ENCODE data around the gene SLIT2. TPM values are rescaled to one million over a fixed set of nuclear protein-coding genes. Genes with fewer than 3 reads are reported as not detected.

The SLIT2 gene
- total and polyA plus RNA-seq, 8 donors = 0.68 to 9.1 (median 1.4) TPM

GRCh38 chr4:20287246-20287645, 35.5 kb downstream of the SLIT2 start:
- 87 to 100% methylated on average over 2 of the region's 2 CpGs for WGBS, 2 donors
- TF ChIP-seq CTCF (IDR thresholded peaks at IDR 0.05) = no peak
- Histone ChIP-seq H3K4me3 (no peak overlapping the region), H3K27ac (no peak overlapping the region), H3K27me3 (no peaks in the 10 kb centered on the region), H3K9me3 (no peaks in the 10 kb centered on the region), H3K36me3 (no peaks in the 10 kb centered on the region), H3K4me1 (no peaks in the 10 kb centered on the region)
- ATAC-seq (no peak), DNase-seq (no peak), FAIRE-seq (no peak)
- intact Hi-C loops (cut with DNase I) = no loop called here

GRCh38 chr4:20288047-20288650, 36.4 kb downstream of the SLIT2 start:
- Histone ChIP-seq H3K4me1 (no peaks in the 10 kb centered on the region), H3K27ac (no peak overlapping the region), H3K36me3 (no peaks in the 10 kb centered on the region), H3K27me3 (no peaks in the 10 kb centered on the region), H3K9me3 (no peaks in the 10 kb centered on the region), H3K4me3 (no peak overlapping the region)
- no peak for FAIRE-seq
- 76 to 80% methylated on average over 8 of the region's 8 CpGs for WGBS, 2 donors
- intact Hi-C loops (cut with DNase I) = no loop called here
- TF ChIP-seq CTCF (IDR thresholded peaks at IDR 0.05) = no peak
- no peak for DNase-seq
- no peak for ATAC-seq

- DNase-seq (no peak), ATAC-seq (no peak), FAIRE-seq (no peak)
- H3K27me3 ChIP-seq = no peaks in the 10 kb centered on the region
- no peaks in the 10 kb centered on the region for H3K36me3 ChIP-seq
- no peaks in the 10 kb centered on the region for H3K4me1 ChIP-seq
- intact Hi-C loops (cut with DNase I) = no loop called here
- no peak for TF ChIP-seq CTCF (IDR thresholded peaks at IDR 0.05)
- no peak overlapping the region for H3K27ac ChIP-seq
- WGBS, 2 donors = 71 to 77% methylated on average over 2 of the region's 2 CpGs
- H3K4me3 ChIP-seq = no peak overlapping the region
- no peaks in the 10 kb centered on the region for H3K9me3 ChIP-seq
Observed at GRCh38 chr4:20288846-20289512, 37.3 kb downstream of the SLIT2 start.

- H3K9me3 ChIP-seq = no peaks in the 10 kb centered on the region
- DNase-seq (no peak), ATAC-seq (no peak), FAIRE-seq (no peak)
- H3K27ac ChIP-seq = no peak overlapping the region
- TF ChIP-seq CTCF (IDR thresholded peaks at IDR 0.05) = no peak
- H3K27me3 ChIP-seq = no peaks in the 10 kb centered on the region
- 69 to 80% methylated on average over 3 of the region's 3 CpGs for WGBS, 2 donors
- H3K4me1 ChIP-seq = no peaks in the 10 kb centered on the region
- H3K36me3 ChIP-seq = no peaks in the 10 kb centered on the region
- intact Hi-C loops (cut with DNase I) = no loop called here
- no peak overlapping the region for H3K4me3 ChIP-seq
Observed at GRCh38 chr4:20289782-20290181, 38.1 kb downstream of the SLIT2 start.

- no peaks in the 10 kb centered on the region for H3K4me1 ChIP-seq
- H3K4me3 ChIP-seq = no peak overlapping the region
- no peak for FAIRE-seq
- no peak for TF ChIP-seq CTCF (IDR thresholded peaks at IDR 0.05)
- no peaks in the 10 kb centered on the region for H3K36me3 ChIP-seq
- DNase-seq = no peak
- H3K27ac ChIP-seq = no peak overlapping the region
- ATAC-seq = no peak
- WGBS, 2 donors = 82 to 83% methylated on average over 3 of the region's 3 CpGs
- no peaks in the 10 kb centered on the region for H3K27me3 ChIP-seq
- intact Hi-C loops (cut with DNase I) = no loop called here
- H3K9me3 ChIP-seq = no peaks in the 10 kb centered on the region
Observed at GRCh38 chr4:20292739-20293138, 41.0 kb downstream of the SLIT2 start.
